Glomerular endothelial cell (primary cell): Measurements from ENCODE around the gene RHBG. TPM values are rescaled to one million over a fixed set of nuclear protein-coding genes. Genes with fewer than 3 reads are reported as not detected.

Experiments
- DNase-seq: peaks from one replicate; pipeline ENCODE4 v3.0.0-alpha.2; 2011; ENCODE audit warnings: low read depth, low spot score; ENCODE audit errors: extremely low read depth
- total RNA-seq: library from RNA; depleted of rRNA; stranded (reverse); fragments of >200 nt; gene quantifications from 2 replicates; pipeline ENCODE4 v1.2.3, GENCODE V29; 2015

The RHBG gene
- total RNA-seq, 1 donor from 2014 or later: not detected

GRCh38 chr1:156422602-156423091 is 53.6 kb downstream of the RHBG start:
- no peak for DNase-seq

GRCh38 chr1:156423422-156424352 is 54.7 kb downstream of the RHBG start:
- DNase-seq: no peak

GRCh38 chr1:156424806-156425432 is 55.9 kb downstream of the RHBG start:
- DNase-seq: no peak

GRCh38 chr1:156425943-156426342 is 56.9 kb downstream of the RHBG start:
- no peak for DNase-seq

GRCh38 chr1:156427957-156428356 is 58.9 kb downstream of the RHBG start:
- DNase-seq: no peak

GRCh38 chr1:156428746-156429288 is 59.8 kb downstream of the RHBG start:
- DNase-seq: no peak

- no peak for DNase-seq
These were observed 60.5 kb downstream of the RHBG start for GRCh38 chr1:156429313-156430060.

- no peak for DNase-seq
These were observed 61.3 kb downstream of the RHBG start for GRCh38 chr1:156430303-156430702.

GRCh38 chr1:156430866-156431265 is 61.9 kb downstream of the RHBG start:
- no peak for DNase-seq

- no peak for DNase-seq
These were observed 62.4 kb downstream of the RHBG start for GRCh38 chr1:156431366-156431765.

- no peak for DNase-seq
These were observed 63.0 kb downstream of the RHBG start for GRCh38 chr1:156431769-156432668.

GRCh38 chr1:156432669-156433018 is 63.6 kb downstream of the RHBG start:
- DNase-seq: no peak

- no peak for DNase-seq
These were observed 64.0 kb downstream of the RHBG start for GRCh38 chr1:156433032-156433431.

- no peak for DNase-seq
These were observed 64.6 kb downstream of the RHBG start for GRCh38 chr1:156433602-156434001.

Other genes with a start within 250 kb of the RHBG start
- gene SEMA4A, start 215.6 kb upstream of the RHBG start, total RNA-seq: 0.93 and 1.3 TPM in 2 replicates
- gene SLC25A44, start 175.1 kb upstream of the RHBG start, total RNA-seq: 15.3 and 16.8 TPM in 2 replicates
- gene PMF1, start 156.2 kb upstream of the RHBG start, total RNA-seq: 45.1 and 59.0 TPM in 2 replicates
- not detected in 2 replicates for gene BGLAP, start 127.0 kb upstream of the RHBG start, total RNA-seq
- 0.15 and 1.5 TPM in 2 replicates for gene PAQR6, start 121.2 kb upstream of the RHBG start, total RNA-seq
- 42.3 and 63.9 TPM in 2 replicates for gene SMG5, start 86.4 kb upstream of the RHBG start, total RNA-seq
- 1.9 TPM in 2 replicates for gene TMEM79, start 84.9 kb upstream of the RHBG start, total RNA-seq
- gene GLMP, start 73.5 kb upstream of the RHBG start, total RNA-seq: 106 and 141 TPM in 2 replicates
- gene VHLL, start 69.9 kb upstream of the RHBG start, total RNA-seq: not detected in 2 replicates
- 298 and 380 TPM in 2 replicates for gene CCT3, start 30.9 kb upstream of the RHBG start, total RNA-seq
- gene TSACC, start 30.7 kb upstream of the RHBG start, total RNA-seq: not detected in 2 replicates
- gene MEF2D, start 131.6 kb downstream of the RHBG start, total RNA-seq: 41.5 and 67.0 TPM in 2 replicates
- gene IQGAP3, start 203.4 kb downstream of the RHBG start, total RNA-seq: 5.7 and 14.5 TPM in 2 replicates
- not detected in 2 replicates for gene TTC24, start 210.5 kb downstream of the RHBG start, total RNA-seq
- gene NAXE, start 222.6 kb downstream of the RHBG start, total RNA-seq: 55.4 and 76.2 TPM in 2 replicates
- 10.8 and 36.9 TPM in 2 replicates for gene GPATCH4, start 232.3 kb downstream of the RHBG start, total RNA-seq